Osteocyte (in vitro differentiated cells): ENCODE results near the gene TCL1A. TPM values are rescaled to one million over a fixed set of nuclear protein-coding genes. Genes with fewer than 3 reads are reported as not detected.

Source experiments
- DNase-seq: peaks from one replicate; pipeline ENCODE4 v3.0.0; 2021; ENCODE audit warnings: mixed read lengths; ENCODE audit not compliant: unreplicated experiment; ENCODE audit errors: extremely low spot score
- H3K27ac Mint-ChIP-seq: one replicate; pipeline ENCODE4 v1.8.0; 2021; ENCODE audit warnings: mild to moderate bottlenecking, mixed read lengths; ENCODE audit not compliant: unreplicated experiment
- H3K27me3 Mint-ChIP-seq: one replicate; pipeline ENCODE4 v1.8.0; 2021; ENCODE audit warnings: mixed read lengths; ENCODE audit not compliant: unreplicated experiment
- H3K36me3 Mint-ChIP-seq: one replicate; pipeline ENCODE4 v1.8.0; 2021; ENCODE audit warnings: mixed read lengths; ENCODE audit not compliant: unreplicated experiment
- H3K4me1 Mint-ChIP-seq: one replicate; pipeline ENCODE4 v1.8.0; 2021; ENCODE audit warnings: mixed read lengths; ENCODE audit not compliant: unreplicated experiment
- H3K4me3 Mint-ChIP-seq: one replicate; pipeline ENCODE4 v1.8.0; 2021; ENCODE audit warnings: mild to moderate bottlenecking, moderate library complexity, mixed read lengths; ENCODE audit not compliant: unreplicated experiment
- H3K9me3 Mint-ChIP-seq: one replicate; pipeline ENCODE4 v1.8.0; 2021; ENCODE audit warnings: mixed read lengths; ENCODE audit not compliant: unreplicated experiment
- total RNA-seq: library from RNA; stranded (reverse); gene quantifications from 2 replicates; pipeline ENCODE4 v1.2.1, GENCODE V29; 2021
- TF ChIP-seq, protein P1 (sequence below): fragments of 200-600 bp; sonication (generic); IDR thresholded peaks from 2 replicates; pipeline ENCODE4 v1.5.0; 2021; ENCODE audit warnings: antibody characterized with exemption, mild to moderate bottlenecking, moderate library complexity

TCL1A gene
- total RNA-seq, 1 donor from 2014 or later, result not detected

DNA sequence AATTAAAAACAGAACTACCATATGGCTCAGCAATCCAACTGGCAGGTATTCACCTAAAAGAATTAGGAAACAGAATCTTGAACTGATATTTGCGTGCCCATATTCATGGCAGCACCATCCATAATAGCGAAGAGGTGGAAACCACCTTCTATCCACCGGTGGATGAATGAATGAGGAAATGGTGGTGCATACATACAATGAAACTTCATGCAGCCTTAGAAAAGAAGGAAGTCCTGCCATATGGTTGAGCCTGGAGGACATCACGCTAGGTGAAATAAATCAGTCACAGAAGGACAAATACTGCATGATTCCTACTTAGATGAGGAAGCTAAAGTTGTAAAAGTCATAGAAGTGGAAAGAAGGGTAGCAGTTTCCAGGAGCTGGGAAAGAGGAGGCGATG, 6.6 kb downstream of the TCL1A start:
- H3K4me1 Mint-ChIP-seq, result no peaks in the 10 kb centered on the region
- no peak overlapping the region for H3K27ac Mint-ChIP-seq
- no peak for DNase-seq
- H3K9me3 Mint-ChIP-seq, result peaks cover 3% of the 10 kb centered on the region
- H3K27me3 Mint-ChIP-seq, result peaks cover 23% of the 10 kb centered on the region
- TF ChIP-seq, protein P1, sequence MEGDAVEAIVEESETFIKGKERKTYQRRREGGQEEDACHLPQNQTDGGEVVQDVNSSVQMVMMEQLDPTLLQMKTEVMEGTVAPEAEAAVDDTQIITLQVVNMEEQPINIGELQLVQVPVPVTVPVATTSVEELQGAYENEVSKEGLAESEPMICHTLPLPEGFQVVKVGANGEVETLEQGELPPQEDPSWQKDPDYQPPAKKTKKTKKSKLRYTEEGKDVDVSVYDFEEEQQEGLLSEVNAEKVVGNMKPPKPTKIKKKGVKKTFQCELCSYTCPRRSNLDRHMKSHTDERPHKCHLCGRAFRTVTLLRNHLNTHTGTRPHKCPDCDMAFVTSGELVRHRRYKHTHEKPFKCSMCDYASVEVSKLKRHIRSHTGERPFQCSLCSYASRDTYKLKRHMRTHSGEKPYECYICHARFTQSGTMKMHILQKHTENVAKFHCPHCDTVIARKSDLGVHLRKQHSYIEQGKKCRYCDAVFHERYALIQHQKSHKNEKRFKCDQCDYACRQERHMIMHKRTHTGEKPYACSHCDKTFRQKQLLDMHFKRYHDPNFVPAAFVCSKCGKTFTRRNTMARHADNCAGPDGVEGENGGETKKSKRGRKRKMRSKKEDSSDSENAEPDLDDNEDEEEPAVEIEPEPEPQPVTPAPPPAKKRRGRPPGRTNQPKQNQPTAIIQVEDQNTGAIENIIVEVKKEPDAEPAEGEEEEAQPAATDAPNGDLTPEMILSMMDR, result no peak
- H3K36me3 Mint-ChIP-seq, result no peaks in the 10 kb centered on the region
- no peak overlapping the region for H3K4me3 Mint-ChIP-seq

DNA sequence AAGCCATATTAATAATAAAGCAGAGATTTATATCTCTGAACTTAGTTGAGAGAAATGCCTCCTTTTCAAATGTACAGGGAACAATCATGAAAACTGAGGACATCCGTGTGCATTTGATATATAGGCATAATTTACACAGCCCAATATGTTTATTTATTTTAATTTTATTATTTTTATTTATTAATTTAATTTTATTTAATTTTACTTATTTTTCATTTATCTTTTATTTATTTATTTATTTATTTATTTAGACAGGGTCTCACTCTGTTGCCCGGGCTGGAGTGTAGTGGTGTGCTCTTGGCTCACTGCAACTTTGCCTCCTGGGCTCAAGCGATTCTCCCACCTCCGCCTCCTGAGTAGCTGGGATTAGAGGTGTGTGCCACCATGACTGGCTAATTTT, 8.4 kb downstream of the TCL1A start:
- DNase-seq, result no peak
- Mint-ChIP-seq H3K27me3 (peaks cover 23% of the 10 kb centered on the region), H3K9me3 (peaks cover 3% of the 10 kb centered on the region), H3K27ac (no peak overlapping the region), H3K4me1 (peaks cover 13% of the 10 kb centered on the region), H3K36me3 (no peaks in the 10 kb centered on the region), H3K4me3 (no peak overlapping the region)
- TF ChIP-seq, protein P1, result no peak

DNA sequence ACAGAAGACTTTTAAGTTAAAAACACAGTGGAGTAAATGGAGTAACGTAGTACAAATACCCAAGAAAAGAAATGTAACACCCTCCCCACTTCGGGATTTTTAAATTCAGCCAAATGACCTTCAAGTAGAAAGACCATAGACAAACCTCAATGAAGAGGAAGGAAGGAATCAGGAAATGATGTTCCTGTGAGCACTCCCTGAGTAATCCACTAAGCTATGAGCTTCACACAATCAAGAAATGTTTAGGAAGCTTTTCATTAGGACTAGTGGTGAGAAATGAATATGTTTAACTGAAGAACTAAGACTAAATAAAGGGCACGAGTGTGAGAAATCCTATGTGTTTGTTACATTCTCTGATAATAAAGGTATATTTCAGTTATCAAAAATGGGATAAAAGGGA, 10.1 kb downstream of the TCL1A start:
- Mint-ChIP-seq H3K36me3 (no peaks in the 10 kb centered on the region), H3K27me3 (peaks cover 15% of the 10 kb centered on the region), H3K27ac (no peak overlapping the region), H3K4me3 (no peak overlapping the region), H3K9me3 (peaks cover 3% of the 10 kb centered on the region), H3K4me1 (peaks cover 29% of the 10 kb centered on the region)
- no peak for DNase-seq
- TF ChIP-seq, protein P1, result no peak

DNA sequence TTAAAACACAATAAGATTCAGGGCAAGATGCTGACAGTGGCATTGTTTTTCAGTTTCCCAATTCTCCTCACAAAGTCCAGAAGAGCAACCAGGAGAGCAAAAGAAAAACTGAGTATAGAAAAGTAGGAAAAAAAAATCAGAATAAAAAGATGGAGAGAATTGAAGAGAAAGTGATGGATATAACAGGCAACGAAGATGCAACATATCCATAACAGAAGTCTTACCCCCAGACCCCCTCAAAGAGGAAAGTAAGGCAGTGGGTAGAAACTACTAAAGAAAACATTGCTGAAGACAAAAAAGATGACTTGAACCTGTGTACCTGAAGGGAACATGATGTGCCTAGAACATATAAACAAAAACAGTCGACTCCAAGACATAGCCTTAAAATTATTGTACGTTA, 10.6 kb downstream of the TCL1A start:
- peaks cover 14% of the 10 kb centered on the region for H3K27me3 Mint-ChIP-seq
- H3K9me3 Mint-ChIP-seq, result peaks cover 3% of the 10 kb centered on the region
- TF ChIP-seq, protein P1, result no peak
- H3K4me3 Mint-ChIP-seq, result no peak overlapping the region
- no peaks in the 10 kb centered on the region for H3K36me3 Mint-ChIP-seq
- no peak overlapping the region for H3K27ac Mint-ChIP-seq
- DNase-seq, result no peak
- peaks cover 31% of the 10 kb centered on the region for H3K4me1 Mint-ChIP-seq

DNA sequence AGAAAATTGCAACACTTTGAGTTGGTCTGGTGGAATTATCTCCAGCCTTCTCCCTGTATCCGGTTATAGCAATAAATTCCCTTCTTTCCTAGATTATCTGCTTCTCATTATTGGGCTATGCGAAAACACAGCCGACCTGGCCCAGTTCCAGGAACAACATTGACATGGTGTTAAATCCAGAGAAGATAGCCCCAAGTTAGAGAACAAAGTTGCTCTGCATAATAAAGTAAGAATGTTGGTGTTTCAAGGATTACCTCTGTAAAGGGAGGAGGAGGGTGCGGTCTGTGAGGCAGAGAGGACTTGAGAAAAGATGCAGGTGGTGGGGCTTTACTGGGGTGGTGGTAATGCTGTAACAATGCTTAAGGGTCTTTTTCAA, 12.1 kb downstream of the TCL1A start:
- TF ChIP-seq, protein P1, result no peak
- Mint-ChIP-seq H3K27ac (no peak overlapping the region), H3K27me3 (peaks cover 14% of the 10 kb centered on the region), H3K4me1 (peaks cover 40% of the 10 kb centered on the region), H3K36me3 (no peaks in the 10 kb centered on the region), H3K4me3 (no peak overlapping the region), H3K9me3 (peaks cover 3% of the 10 kb centered on the region)
- no peak for DNase-seq
